ENCODE data around the gene MUSTN1.

MUSTN1 gene

DNA sequence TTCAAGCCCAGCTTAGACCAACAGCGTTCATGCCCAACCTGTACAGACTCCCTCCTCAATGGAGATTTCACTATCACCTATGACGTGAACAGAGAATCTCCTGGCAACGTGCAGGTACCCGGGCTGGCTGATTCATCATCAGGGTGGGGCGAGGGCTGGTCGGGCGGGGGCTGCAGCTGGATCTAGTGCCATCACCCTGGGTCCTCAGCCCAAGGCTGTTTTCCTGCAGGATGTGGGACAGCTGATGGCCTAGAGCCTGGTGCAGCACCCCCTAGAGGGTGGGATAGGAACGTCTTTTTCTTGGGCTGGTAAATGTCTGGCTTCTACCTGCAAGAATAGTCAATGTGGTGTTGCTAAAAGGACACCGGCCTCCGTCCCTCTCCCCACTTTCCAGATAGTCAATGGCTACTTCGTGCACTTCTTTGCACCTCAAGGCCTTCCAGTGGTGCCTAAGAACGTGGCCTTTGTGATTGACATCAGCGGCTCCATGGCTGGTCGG lies 35.8 kb downstream of the MUSTN1 start:
- peak; percentile 30 to 42 for DNase-seq

DNA sequence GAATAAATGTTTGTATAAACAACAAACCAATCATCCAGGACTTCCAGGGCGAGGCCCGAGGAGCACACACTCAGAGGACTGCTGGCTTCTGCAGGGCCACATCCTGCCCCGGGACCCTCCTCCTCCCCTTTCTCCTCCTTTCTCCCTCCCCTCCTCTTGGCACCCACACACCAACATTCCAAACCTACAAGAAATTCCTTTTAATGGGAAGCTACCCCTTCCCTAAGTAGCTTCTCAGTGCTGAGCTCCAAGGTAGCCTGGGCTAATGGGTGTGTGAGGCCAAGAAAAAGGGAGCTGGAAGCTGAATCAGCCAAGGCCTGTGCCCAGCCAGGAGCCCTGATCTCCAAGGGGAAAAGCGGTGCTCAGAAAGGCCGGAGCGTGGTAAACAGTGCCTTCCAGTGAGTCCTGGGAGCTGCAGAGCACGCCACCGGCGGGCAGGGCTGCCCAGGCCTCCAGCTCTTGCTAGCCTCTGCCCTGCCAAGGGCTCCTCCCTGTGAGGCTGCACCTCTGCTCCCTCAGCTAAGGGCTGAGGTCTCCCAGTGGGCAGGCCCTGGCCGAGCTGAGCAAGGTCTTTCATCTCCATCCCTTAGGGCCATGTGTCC lies 36.3 kb downstream of the MUSTN1 start:
- DNase-seq = no peak

DNA sequence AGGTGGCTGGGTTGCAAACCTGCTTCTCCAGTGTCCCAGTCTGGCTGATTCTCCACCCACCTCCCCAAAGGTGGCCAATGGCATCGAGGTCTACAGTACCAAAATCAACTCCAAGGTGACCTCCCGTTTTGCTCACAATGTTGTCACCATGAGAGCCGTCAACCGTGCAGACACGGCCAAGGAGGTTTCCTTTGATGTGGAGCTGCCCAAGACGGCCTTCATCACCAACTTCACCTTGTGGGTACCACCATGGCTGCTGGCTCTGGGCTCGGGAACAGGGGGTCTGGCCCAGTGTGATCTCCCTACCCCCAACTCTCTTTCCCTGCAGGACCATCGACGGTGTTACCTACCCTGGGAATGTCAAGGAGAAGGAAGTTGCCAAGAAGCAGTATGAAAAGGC lies 38.4 kb downstream of the MUSTN1 start:
- DNase-seq = no peak

DNA sequence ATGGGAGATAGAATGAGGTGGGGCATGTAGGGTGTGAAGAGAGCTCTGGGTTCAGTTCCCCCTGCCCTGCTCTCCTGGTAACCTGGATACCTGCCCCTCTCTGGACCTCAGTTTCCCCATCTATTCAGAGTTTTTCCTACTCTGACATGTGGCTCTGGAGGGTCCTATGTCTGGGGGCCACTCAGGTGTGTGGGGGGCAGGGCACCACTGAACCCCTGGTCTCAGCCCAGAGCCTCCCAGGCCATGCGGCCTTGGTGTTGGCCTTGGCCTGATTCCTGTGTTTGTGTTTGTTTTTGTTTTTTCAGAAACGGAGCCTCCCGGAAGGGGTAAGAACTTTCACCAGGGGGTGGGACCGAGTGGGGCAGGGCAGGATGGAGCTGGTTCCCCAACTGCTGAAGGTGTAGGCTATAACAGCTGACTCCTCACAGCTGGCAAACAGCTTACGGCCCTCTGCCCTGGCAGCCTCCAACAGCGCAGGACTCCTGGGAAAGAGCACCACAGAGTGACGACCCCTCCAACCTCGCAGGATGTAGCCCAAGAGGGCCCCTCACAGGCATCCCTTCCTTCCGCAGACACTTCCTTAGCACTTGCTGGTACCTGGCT lies 39.4 kb downstream of the MUSTN1 start:
- no peak for DNase-seq

DNA sequence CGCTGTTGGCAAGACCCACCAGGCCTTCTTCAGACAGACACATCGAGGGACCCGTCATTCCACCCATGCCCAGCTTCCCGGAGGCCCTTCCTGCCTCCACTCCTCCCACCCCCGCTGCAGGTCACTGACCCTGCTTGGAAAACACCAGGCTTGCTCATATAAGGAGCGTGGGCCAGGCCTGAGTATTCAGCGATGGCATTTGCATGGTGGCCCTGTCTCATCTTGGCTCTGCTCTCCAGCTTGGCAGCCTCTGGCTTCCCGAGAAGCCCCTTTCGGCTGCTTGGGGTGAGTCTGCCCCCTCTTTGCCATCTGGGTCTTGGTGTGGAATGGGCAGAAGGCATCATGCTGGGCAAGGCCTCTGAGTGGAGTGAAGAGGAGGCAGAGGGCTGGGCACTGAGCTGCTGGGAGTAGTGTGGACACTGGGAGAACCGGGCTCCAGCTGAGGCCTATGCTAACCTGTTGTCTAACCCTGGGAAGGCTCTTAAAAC lies 40.2 kb downstream of the MUSTN1 start, which contains the start of gene ITIH3:
TSS of gene ITIH3 (plus strand) at position 185 of the 488 bp plus-strand sequence. CDS start at position 193, 8 bp downstream.
- DNase-seq = no peak

DNA sequence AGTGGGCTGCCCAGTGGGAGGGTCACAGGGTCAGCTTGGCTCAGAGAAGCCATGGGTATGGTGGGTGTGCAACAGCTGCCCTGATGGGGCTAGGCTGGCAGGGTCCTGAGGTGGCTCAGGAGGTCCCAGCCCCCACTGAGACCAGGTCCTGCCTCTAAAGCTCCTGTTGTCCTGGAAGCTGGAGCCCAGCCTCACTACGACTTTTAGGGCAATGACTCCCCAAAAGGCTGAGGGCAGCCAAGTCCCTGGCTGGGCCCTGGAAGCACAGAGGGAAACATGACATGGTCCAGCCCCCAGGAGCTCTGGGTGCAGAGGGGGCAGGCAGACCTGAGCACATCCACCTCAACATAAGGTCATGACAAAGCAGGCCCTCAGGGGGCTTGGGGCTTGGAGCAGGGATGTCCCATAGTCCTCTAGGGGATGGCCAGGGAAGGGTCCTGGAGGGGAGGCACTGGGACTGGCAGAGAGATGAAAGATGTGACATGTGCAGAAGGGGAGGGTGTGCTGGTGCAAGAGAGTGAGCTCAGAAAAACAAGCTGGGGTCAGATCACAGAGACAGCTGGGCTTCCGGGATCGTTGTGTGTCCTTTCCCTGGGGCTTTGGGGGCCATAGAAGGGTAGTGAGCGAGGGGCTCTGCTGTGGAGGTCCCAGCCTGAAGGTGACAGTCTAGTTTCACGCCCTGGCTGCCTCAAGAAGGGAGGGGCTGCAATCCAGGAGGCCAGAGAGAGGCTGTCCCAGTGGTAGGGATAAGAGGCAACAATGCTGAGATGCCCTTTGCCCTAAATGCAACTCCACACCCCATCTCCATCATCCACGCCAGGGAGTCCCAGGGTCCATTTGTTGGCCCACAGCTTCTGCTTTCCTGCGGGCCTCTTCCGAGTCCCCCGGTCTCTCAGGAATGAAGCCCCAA lies 40.9 kb downstream of the MUSTN1 start:
- no peak for DNase-seq

DNA sequence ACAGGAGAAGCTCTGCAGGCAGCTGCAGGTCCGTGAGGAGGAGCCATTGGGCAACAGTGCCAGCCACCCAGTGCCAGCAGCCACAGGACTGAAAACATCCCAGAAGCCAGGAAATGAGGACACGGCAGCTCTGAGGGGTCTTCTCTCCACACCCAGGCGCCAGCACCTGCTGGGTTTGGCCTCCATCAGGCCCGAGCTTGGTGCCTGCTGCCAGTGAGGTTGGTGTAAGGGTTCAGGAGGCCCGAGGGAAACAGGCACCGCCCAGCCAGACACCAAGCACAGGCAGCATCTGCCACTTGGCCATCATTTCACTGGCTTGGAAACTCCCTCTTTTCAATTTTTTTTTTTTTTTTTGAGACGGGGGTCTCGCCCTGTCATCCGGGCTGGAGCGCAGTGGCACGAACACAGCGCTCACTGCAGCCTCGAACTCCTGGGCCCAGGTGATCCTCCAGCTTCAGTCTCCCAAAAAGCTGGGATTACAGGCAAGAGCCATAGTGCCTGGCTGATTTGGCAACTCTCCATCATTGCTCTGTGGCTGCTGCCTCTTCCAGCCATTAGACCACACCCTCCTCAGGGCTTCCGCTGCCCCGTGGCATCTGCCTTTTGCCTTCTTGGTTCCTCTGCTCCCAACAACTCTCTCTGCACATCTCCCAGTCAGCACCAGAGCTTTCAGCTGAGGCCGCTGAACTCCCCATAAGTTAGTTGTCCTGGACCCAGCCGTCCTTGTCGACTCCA lies 41.7 kb downstream of the MUSTN1 start:
- peak in 1 of 2 donors; percentile 28 for DNase-seq

DNA sequence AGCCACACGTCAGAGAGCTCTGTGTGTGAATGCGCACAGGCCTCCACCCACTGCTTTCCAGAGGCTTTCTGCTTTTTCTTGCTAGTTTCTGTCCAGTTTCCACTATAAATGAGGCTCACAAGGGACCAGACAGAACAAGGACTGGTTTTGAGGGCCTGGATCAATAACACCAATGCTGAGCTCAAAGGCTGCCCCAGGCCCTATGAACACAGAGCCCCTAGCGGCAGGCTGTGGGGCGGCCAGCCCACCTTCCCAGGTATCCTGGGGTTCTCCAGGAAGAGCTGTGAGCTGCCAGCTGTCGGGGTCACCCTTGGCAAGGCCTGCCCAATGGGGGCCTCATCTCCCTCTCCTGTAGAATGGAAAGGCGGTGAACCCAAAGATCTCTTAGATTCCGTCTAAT lies 42.4 kb downstream of the MUSTN1 start:
- DNase-seq = no peak

DNA sequence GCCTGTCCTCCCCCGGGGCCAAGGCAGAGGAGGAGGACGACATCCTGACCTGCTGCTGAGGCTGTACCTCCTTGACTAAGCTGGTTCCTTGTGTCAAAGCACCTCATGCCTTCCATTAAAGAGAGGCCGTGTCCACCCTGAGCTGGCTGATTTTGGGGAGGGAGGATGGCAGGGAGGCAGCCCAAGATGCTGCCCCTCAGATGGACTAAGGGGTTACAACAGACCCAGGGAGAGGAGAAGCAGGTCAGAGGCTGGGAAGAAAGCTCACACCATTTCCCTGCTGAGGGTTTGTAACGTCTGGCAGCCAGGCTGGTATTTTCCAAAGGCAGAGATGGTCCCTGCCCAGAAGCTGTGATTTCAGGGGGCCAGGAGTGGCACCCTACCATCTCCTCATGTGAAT lies 42.9 kb downstream of the MUSTN1 start:
- DNase-seq = no peak

DNA sequence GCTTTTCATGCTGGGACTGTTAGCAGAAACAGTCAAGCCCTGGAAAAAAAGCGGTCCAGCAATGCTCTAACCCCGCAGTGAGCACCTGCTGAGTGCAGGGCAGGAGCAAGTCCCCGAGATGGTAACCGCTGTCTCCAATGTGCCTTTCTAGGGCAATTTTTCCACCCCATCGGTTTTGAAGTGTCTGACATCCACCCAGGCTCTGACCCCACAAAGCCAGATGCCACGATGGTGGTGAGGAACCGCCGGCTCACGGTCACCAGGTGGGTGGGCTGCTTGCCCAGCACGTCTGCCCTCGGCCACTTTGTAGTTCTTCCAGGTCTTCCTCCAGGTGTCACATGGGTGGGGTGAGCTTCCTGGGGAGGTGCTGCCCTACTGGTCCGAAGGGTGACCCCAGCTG lies 43.5 kb downstream of the MUSTN1 start:
- no peak for DNase-seq

DNA sequence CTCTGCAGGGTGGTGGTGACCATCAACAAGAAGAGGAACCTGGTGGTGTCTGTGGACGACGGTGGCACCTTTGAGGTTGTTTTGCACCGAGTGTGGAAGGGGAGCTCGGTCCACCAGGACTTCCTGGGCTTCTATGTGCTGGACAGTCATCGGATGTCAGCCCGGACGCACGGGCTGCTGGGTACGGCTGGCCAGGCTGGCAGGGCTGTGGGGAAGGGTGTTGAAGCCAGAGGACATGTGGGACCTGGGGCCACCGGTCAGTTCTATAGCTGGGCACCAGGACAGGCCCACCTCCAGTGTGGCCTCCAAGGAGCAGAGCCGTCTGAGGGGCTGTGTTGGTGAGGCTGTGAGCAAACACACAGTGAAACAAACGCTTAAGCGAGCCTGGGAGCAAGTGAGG lies 44.1 kb downstream of the MUSTN1 start:
- DNase-seq = no peak

DNA sequence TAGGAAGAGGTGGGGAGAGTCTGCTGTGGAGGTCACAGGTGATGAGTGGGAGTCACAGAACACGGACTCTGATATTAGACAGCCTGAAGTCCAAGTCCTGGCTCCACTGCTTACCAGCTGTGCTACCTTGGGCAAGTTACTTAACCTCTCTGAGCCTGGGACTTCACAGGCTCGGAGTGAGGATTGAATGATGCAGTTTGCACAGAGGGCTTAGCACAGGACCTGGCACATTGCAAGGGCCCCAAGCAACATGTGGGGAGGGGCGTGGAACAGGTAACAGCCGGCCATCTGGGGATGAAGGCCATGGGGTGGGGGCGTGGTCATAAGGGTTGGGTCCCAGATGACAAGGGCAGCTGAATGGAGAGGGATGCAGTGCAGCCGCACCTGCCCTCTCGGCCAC lies 44.5 kb downstream of the MUSTN1 start:
- DNase-seq = no peak

DNA sequence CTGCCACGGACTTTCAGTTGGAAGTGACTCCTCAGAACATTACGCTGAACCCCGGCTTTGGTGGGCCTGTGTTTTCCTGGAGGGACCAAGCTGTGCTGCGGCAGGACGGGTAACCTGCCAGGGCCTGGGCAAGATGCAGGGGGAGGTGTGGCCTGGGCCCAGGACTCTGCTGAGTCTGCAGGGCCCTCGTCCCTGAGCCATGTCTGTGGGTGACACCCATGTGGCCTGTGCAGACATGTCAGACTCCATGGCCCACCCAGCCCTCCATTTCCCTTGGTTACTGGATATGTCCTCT lies 45.1 kb downstream of the MUSTN1 start:
- DNase-seq = no peak

DNA sequence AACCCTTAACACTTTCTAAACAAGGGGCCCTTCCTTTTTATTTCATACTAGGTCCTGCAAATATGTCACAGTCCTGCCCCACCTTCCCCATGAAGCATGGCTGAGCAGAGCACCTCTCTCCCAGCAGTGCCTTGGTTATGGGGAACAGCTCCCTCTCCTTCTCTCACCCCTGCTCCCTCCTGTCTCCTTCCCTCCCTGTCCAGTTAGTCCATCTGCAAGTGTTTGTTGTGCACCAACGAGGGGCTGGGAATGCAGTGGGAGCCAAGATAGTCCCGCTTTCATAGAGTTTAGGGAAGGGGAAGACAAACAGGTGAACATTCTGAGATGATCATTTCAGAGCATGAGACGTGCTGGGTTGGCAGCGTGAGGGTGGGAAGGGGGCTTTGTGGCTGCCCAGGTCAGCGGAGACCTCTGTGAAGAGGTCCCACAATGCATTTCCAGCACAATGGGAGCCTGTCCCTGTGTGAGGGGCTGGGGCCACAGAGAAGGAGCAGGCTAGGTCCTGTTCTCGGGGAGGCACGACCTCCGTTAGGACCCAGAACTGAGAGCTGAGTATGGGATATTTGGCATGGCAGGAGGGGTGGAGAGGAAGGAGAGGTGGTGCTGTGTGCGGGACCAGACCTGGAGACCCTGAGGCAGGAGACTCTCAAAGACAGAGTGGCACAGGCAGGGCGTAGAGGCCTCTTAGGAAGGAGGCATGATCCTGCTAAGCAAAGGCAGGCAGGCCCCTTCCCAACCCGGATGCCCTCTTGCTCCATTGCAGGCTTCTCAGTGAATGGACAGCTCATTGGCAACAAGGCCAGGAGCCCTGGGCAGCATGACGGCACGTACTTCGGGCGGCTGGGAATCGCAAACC lies 45.7 kb downstream of the MUSTN1 start:
- no peak for DNase-seq

DNA sequence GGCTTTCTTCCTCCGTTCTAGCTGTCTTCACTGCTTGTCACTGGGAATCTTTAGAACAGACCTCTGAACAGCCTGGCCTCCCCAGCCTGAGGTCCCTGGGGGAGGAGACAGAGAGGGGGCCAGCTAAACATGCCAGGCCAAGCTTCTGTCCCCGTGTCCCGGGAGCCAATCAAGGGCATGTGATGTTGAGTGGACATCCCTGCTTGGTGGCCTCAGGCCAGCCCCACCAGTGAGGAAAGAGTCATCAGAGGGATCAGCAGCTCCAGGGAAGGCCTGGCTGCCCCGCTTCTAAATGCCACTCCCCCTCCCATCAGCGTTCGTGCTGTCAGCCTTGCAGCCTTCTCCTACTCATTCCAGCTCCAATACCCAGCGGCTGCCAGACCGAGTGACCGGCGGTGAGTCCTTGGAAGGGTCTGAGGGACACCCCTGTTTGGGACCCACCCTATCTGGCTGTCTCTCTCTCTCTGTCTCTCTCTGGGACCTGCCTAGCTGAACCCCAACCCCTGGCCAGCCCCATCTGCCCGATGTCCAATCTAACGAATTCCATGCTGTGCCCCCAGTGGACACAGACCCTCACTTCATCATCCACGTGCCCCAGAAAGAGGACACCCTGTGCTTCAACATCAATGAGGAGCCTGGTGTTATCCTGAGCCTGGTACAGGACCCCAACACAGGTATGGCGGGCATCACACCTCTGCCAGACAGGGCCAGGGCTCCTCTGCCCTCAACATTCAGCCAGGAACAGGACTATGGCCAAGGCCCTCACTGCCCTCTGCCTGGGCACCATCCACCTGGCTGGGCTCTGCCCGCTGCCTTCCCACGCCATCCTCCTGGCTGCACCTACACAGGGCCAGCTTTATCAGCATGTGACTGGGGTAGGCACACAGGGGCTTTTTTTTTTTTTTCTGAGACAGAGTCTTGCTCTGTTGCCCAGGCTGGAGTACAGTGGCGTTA lies 46.9 kb downstream of the MUSTN1 start:
- DNase-seq = no peak

DNA sequence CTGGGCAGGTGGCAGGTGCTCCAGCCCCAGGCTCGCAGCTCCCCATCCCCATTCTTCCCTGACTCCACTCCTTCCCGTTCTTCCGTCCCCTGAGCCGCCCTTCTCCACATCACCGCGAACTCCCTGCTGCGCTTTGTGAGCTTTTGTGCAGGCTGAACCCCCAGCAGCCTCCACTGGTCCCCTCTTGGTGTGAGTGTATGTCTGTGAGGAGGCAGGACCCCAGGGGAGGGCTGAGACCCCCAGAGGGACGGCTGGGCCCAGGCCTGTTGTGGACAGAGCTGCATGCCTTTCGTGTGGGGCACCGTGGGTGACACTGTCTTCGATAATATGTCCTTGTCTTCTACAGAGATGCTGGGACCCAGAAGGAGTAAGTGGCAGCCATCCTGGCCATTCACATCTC lies 47.6 kb downstream of the MUSTN1 start:
- no peak for DNase-seq

DNA sequence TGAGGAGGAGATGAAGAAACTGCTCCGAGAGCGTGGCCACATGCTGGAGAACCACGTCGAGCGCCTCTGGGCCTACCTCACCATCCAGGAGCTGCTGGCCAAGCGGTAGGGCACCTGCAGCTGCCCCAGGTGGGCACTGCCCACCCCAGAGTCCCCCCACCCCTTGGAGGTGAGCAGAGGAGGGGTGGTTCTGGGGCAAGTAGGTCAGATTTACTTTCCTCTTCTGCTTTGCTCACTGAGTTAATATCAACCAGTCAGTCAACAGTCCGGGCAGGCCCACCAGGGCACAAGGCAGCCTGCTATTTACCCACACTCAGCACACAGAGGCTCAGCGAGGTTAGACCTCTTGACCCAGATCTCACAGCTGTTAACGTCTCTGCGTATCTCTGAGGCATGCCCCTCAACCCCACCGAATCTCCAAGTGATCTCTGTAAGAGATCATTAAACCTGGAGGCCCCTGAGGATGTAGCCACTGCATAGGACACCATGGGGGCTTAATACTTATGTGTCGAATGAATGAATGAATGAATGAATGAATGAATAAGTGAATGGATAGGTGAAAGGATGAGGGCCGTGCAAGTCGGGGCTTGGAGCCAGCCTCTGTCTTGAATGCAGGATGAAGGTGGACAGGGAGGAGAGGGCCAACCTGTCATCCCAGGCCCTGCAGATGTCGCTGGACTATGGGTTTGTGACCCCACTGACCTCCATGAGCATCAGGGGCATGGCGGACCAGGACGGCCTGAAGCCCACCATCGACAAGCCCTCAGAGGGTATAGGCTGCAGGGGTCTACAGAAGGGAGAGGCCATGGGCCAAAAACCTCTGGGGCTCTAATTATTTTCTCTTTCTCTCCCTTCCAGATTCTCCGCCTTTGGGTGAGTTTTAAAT lies 48.2 kb downstream of the MUSTN1 start:
- no peak for DNase-seq

DNA sequence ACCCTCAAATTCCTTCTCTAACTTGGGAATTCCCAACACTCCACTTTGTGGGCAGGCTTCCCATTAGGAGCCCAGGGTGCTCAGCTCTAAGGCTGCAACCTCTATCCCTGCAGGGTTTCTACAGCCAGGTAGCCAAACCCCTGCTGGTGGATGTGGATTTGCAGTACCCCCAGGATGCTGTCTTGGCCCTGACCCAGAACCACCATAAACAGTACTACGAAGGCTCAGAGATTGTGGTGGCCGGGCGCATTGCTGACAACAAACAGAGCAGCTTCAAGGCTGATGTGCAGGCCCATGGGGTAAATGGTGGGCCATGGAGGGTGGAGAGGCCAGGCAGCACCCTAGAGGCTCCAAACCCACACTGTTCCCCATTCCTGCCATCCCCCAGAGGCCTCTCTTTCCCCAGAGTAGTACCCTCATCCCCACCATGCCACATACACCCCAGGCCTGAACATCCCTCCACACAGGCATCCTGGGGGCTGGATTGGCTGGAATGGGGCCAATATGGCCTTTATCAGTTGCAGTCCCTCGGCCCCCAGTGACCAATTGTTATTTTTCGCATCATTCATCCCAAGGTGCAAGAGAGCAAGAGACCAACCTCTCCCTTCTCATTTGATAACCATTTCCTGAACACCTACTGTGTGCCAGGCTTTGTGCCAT lies 49.8 kb downstream of the MUSTN1 start:
- DNase-seq = no peak

DNA sequence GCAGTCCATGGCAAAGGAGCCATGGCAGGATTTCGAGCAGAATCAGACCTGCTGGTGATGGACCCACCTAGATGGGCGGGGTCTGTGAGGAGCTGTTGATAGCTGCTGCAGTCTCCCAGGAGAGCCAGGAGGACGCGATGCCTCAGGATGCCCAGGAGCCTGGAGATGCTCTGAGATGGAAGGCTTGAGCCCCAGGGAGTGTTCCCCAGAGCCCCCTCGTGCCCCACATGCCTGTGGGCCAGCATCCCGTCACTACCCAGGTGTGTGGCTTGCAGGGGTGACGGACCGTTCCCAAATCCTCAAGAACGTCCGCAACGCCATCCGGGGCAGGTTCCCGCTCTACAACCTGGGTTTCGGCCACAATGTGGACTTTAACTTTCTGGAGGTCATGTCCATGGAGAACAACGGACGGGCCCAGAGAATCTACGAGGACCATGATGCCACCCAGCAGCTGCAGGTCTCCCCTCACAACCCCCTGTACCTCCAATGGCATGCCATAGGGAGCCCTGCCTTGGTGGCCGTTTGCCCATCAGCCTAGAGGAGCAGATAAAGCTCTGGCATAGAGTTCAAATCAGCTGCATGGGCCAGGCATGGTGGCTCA lies 50.7 kb downstream of the MUSTN1 start:
- no peak for DNase-seq

All from inflammatory macrophage (primary cell).